ENCODE results near the gene L3MBTL3.

L3MBTL3 gene

GRCh38 chr6:130029163-130029562, 10.8 kb downstream of the L3MBTL3 start:
- Histone ChIP-seq H3K27me3 (ENCODE audit: control insufficient read depth, insufficient read depth, low read length) (no peaks in the 10 kb centered on the region), H3K27ac (ENCODE audit: low read depth, low read length) (no peak overlapping the region), H3K4me3 (ENCODE audit: low read depth, low read length) (no peak overlapping the region), H3K36me3 (ENCODE audit: control insufficient read depth, insufficient read depth, low read length) (no peaks in the 10 kb centered on the region; the same call in 1 of the 2 replicates), H3K9ac (ENCODE audit: low read depth, low read length) (no peak overlapping the region), H3K4me1 (ENCODE audit: control insufficient read depth, insufficient read depth, low read length) (no peaks in the 10 kb centered on the region), H3K9me3 (ENCODE audit: control insufficient read depth, insufficient read depth, low read length) (no peaks in the 10 kb centered on the region)

GRCh38 chr6:130032758-130033340, 14.5 kb downstream of the L3MBTL3 start:
- H3K4me1 ChIP-seq (ENCODE audit: control insufficient read depth, insufficient read depth, low read length), result no peaks in the 10 kb centered on the region
- no peak overlapping the region for H3K4me3 ChIP-seq (ENCODE audit: low read depth, low read length)
- no peak overlapping the region for H3K9ac ChIP-seq (ENCODE audit: low read depth, low read length)
- no peak overlapping the region for H3K27ac ChIP-seq (ENCODE audit: low read depth, low read length)
- no peaks in the 10 kb centered on the region for H3K9me3 ChIP-seq (ENCODE audit: control insufficient read depth, insufficient read depth, low read length)
- H3K36me3 ChIP-seq (ENCODE audit: control insufficient read depth, insufficient read depth, low read length), result no peaks in the 10 kb centered on the region; the same call in 1 of the 2 replicates
- no peaks in the 10 kb centered on the region for H3K27me3 ChIP-seq (ENCODE audit: control insufficient read depth, insufficient read depth, low read length)

- Histone ChIP-seq H3K27me3 (ENCODE audit: control insufficient read depth, insufficient read depth, low read length) (no peaks in the 10 kb centered on the region), H3K9ac (ENCODE audit: low read depth, low read length) (no peak overlapping the region), H3K36me3 (ENCODE audit: control insufficient read depth, insufficient read depth, low read length) (no peaks in the 10 kb centered on the region; the same call in 1 of the 2 replicates), H3K9me3 (ENCODE audit: control insufficient read depth, insufficient read depth, low read length) (no peaks in the 10 kb centered on the region), H3K4me1 (ENCODE audit: control insufficient read depth, insufficient read depth, low read length) (no peaks in the 10 kb centered on the region), H3K27ac (ENCODE audit: low read depth, low read length) (no peak overlapping the region), H3K4me3 (ENCODE audit: low read depth, low read length) (no peak overlapping the region)
Measured at GRCh38 chr6:130033949-130034348, 15.6 kb downstream of the L3MBTL3 start.

- no peaks in the 10 kb centered on the region; the same call in 1 of the 2 replicates for H3K36me3 ChIP-seq (ENCODE audit: control insufficient read depth, insufficient read depth, low read length)
Measured at GRCh38 chr6:130034378-130035146, 16.2 kb downstream of the L3MBTL3 start.

GRCh38 chr6:130035211-130035610, 16.8 kb downstream of the L3MBTL3 start:
- Histone ChIP-seq H3K9me3 (ENCODE audit: control insufficient read depth, insufficient read depth, low read length) (no peaks in the 10 kb centered on the region), H3K27me3 (ENCODE audit: control insufficient read depth, insufficient read depth, low read length) (no peaks in the 10 kb centered on the region), H3K4me3 (ENCODE audit: low read depth, low read length) (no peak overlapping the region), H3K27ac (ENCODE audit: low read depth, low read length) (no peak overlapping the region), H3K36me3 (ENCODE audit: control insufficient read depth, insufficient read depth, low read length) (no peaks in the 10 kb centered on the region; the same call in 1 of the 2 replicates), H3K4me1 (ENCODE audit: control insufficient read depth, insufficient read depth, low read length) (no peaks in the 10 kb centered on the region), H3K9ac (ENCODE audit: low read depth, low read length) (no peak overlapping the region)

More at GRCh38 chr6:130034378-130035146, 16.2 kb downstream of the L3MBTL3 start:
- H3K27me3 ChIP-seq (ENCODE audit: control insufficient read depth, insufficient read depth, low read length), result no peaks in the 10 kb centered on the region
- H3K4me1 ChIP-seq (ENCODE audit: control insufficient read depth, insufficient read depth, low read length), result no peaks in the 10 kb centered on the region
- H3K27ac ChIP-seq (ENCODE audit: low read depth, low read length), result no peak overlapping the region
- H3K4me3 ChIP-seq (ENCODE audit: low read depth, low read length), result no peak overlapping the region
- no peak overlapping the region for H3K9ac ChIP-seq (ENCODE audit: low read depth, low read length)
- H3K9me3 ChIP-seq (ENCODE audit: control insufficient read depth, insufficient read depth, low read length), result no peaks in the 10 kb centered on the region

- Histone ChIP-seq H3K27me3 (ENCODE audit: control insufficient read depth, insufficient read depth, low read length) (no peaks in the 10 kb centered on the region), H3K9ac (ENCODE audit: low read depth, low read length) (no peak overlapping the region), H3K27ac (ENCODE audit: low read depth, low read length) (no peak overlapping the region), H3K4me3 (ENCODE audit: low read depth, low read length) (no peak overlapping the region), H3K9me3 (ENCODE audit: control insufficient read depth, insufficient read depth, low read length) (no peaks in the 10 kb centered on the region), H3K4me1 (ENCODE audit: control insufficient read depth, insufficient read depth, low read length) (no peaks in the 10 kb centered on the region), H3K36me3 (ENCODE audit: control insufficient read depth, insufficient read depth, low read length) (no peaks in the 10 kb centered on the region)
Measured at GRCh38 chr6:130037207-130037811, 18.9 kb downstream of the L3MBTL3 start.

GRCh38 chr6:130041594-130041993, 23.2 kb downstream of the L3MBTL3 start:
- Histone ChIP-seq H3K27ac (ENCODE audit: low read depth, low read length) (no peak overlapping the region), H3K9ac (ENCODE audit: low read depth, low read length) (no peak overlapping the region), H3K27me3 (ENCODE audit: control insufficient read depth, insufficient read depth, low read length) (no peaks in the 10 kb centered on the region), H3K4me3 (ENCODE audit: low read depth, low read length) (no peak overlapping the region), H3K9me3 (ENCODE audit: control insufficient read depth, insufficient read depth, low read length) (no peaks in the 10 kb centered on the region), H3K36me3 (ENCODE audit: control insufficient read depth, insufficient read depth, low read length) (no peaks in the 10 kb centered on the region), H3K4me1 (ENCODE audit: control insufficient read depth, insufficient read depth, low read length) (peaks cover 6% of the 10 kb centered on the region; the same call in 1 of the 2 replicates)

GRCh38 chr6:130043344-130043743, 25.0 kb downstream of the L3MBTL3 start:
- no peak overlapping the region for H3K9ac ChIP-seq (ENCODE audit: low read depth, low read length)
- no peaks in the 10 kb centered on the region for H3K9me3 ChIP-seq (ENCODE audit: control insufficient read depth, insufficient read depth, low read length)
- no peaks in the 10 kb centered on the region for H3K27me3 ChIP-seq (ENCODE audit: control insufficient read depth, insufficient read depth, low read length)
- peaks cover 6% of the 10 kb centered on the region; the same call in 1 of the 2 replicates for H3K4me1 ChIP-seq (ENCODE audit: control insufficient read depth, insufficient read depth, low read length)
- H3K36me3 ChIP-seq (ENCODE audit: control insufficient read depth, insufficient read depth, low read length), result no peaks in the 10 kb centered on the region
- H3K27ac ChIP-seq (ENCODE audit: low read depth, low read length), result no peak overlapping the region
- H3K4me3 ChIP-seq (ENCODE audit: low read depth, low read length), result no peak overlapping the region

- Histone ChIP-seq H3K9ac (ENCODE audit: low read depth, low read length) (no peak overlapping the region), H3K9me3 (ENCODE audit: control insufficient read depth, insufficient read depth, low read length) (no peaks in the 10 kb centered on the region), H3K27me3 (ENCODE audit: control insufficient read depth, insufficient read depth, low read length) (no peaks in the 10 kb centered on the region), H3K36me3 (ENCODE audit: control insufficient read depth, insufficient read depth, low read length) (no peaks in the 10 kb centered on the region), H3K4me1 (ENCODE audit: control insufficient read depth, insufficient read depth, low read length) (peaks cover 6% of the 10 kb centered on the region; the same call in 1 of the 2 replicates), H3K4me3 (ENCODE audit: low read depth, low read length) (no peak overlapping the region), H3K27ac (ENCODE audit: low read depth, low read length) (no peak overlapping the region)
Measured at GRCh38 chr6:130045622-130046021, 27.2 kb downstream of the L3MBTL3 start.

- Histone ChIP-seq H3K27ac (ENCODE audit: low read depth, low read length) (no peak overlapping the region), H3K9me3 (ENCODE audit: control insufficient read depth, insufficient read depth, low read length) (no peaks in the 10 kb centered on the region), H3K4me1 (ENCODE audit: control insufficient read depth, insufficient read depth, low read length) (peaks cover 6% of the 10 kb centered on the region; the same call in 1 of the 2 replicates), H3K9ac (ENCODE audit: low read depth, low read length) (no peak overlapping the region), H3K27me3 (ENCODE audit: control insufficient read depth, insufficient read depth, low read length) (no peaks in the 10 kb centered on the region), H3K4me3 (ENCODE audit: low read depth, low read length) (no peak overlapping the region), H3K36me3 (ENCODE audit: control insufficient read depth, insufficient read depth, low read length) (0 out of 2 replicates have a peak, but pooled peaks cover 6% of the 10 kb centered on the region)
Measured at GRCh38 chr6:130046671-130047070, 28.3 kb downstream of the L3MBTL3 start.

All from HUES48 (cell line).